Measurements from ENCODE around the gene KISS1R. TPM values are rescaled to one million over a fixed set of nuclear protein-coding genes. Genes with fewer than 3 reads are reported as not detected.

The KISS1R gene
- total and polyA plus RNA-seq, 2 of the 4 experiments (the other 2 are of a cell fraction), result not detected

- DNase-seq (no peak), ATAC-seq (ENCODE audit: low read depth) (no peak)
- ChIA-PET CTCF (no interaction called here), POLR2A (ENCODE audit: unreplicated experiment) (no interaction called here)
- Histone ChIP-seq H4K20me1 (ENCODE audit: insufficient read depth, low read length) (peaks cover 16% of the 10 kb centered on the region), H3K9me1 (ENCODE audit: insufficient read depth, low read length) (no peaks in the 10 kb centered on the region; the same call in 1 of the 2 replicates), H3K4me1 (ENCODE audit: control insufficient read depth, insufficient read depth, low read length) (peaks cover 22% of the 10 kb centered on the region), H3K27ac (ENCODE audit: insufficient read depth, low read length) (peak overlapping the region; percentile 73), H2BK15ac (ENCODE audit: low read depth, low read length) (peak overlapping the region; percentile 54; the same call in 1 of the 3 replicates), H3K79me1 (ENCODE audit: low read depth in 1 of 2, low read length in 2 of 2) (peaks cover 7 to 22% of the 10 kb centered on the region in 2 experiments; a peak in 2 of 4 replicates), H3K56ac (ENCODE audit: extremely low read depth, insufficient read depth, low read length) (no peak overlapping the region), H2AK9ac (replicated peaks; ENCODE audit: low read depth, low read length, poor library complexity) (peak overlapping the region; percentile 99), H4K5ac (ENCODE audit: low read depth, low read length) (peak overlapping the region; percentile 43), H2AK5ac (ENCODE audit: low read depth, low read length) (peak overlapping the region; percentile 98), H4K91ac (ENCODE audit: insufficient read depth, low read depth, low read length) (peak overlapping the region; percentile 97), H2BK5ac (ENCODE audit: low read depth, low read length, poor library complexity, severe bottlenecking) (peak overlapping the region; percentile 88), H3K4ac (ENCODE audit: low read depth, low read length) (peak overlapping the region; percentile 93), H3K14ac (replicated peaks; ENCODE audit: low read depth, low read length) (peak overlapping the region; percentile 62), H3K27me3 (ENCODE audit: control insufficient read depth, insufficient read depth, low read length) (no peaks in the 10 kb centered on the region), H2AFZ (replicated peaks; ENCODE audit: low read length, poor library complexity) (peak overlapping the region; percentile 72), H2BK120ac (ENCODE audit: low read depth, low read length) (peak overlapping the region; percentile 82), H3K23ac (ENCODE audit: low read depth, low read length) (no peak overlapping the region), H2BK20ac (ENCODE audit: low read depth, low read length) (peak overlapping the region; percentile 74), H3K4me3 (ENCODE audit: insufficient read depth, low read depth, low read length) (no peak overlapping the region), H3K18ac (ENCODE audit: low read depth, low read length) (peak overlapping the region; percentile 40; the same call in 1 of the 2 replicates), H3K9ac (ENCODE audit: low read depth, low read length) (no peak overlapping the region; the same call in 1 of the 2 replicates), H4K8ac (ENCODE audit: low read depth in 2 of 2, low read length in 2 of 2) (peak overlapping the region; percentile 12 to 90; a peak in 3 of 4 replicates), H3K36me3 (ENCODE audit: control insufficient read depth, insufficient read depth, low read length) (peaks cover 18% of the 10 kb centered on the region), H3K4me2 (ENCODE audit: low read depth, low read length) (peak overlapping the region; percentile 11; the same call in 1 of the 2 replicates), H3K9me3 (ENCODE audit: control insufficient read depth, insufficient read depth, low read length) (no peaks in the 10 kb centered on the region)
- in situ Hi-C loops (cut with MboI; ENCODE audit: low sequenced_read_pairs) (no loop called here), dilution Hi-C loops (cut with HindIII; ENCODE audit: low sequenced_read_pairs, unreplicated experiment) (no loop called here), intact Hi-C loops (cut with micrococcal nuclease) (loop anchor here (5.0 to 10.0 kb wide), 3 partner anchors 44 to 204 kb away; partner anchors contain the start of genes R3HDM4, RNF126 and WDR18)
- no TSS peak for BruUV-seq (replicated peaks)
- TF ChIP-seq CEBPB (IDR thresholded peaks at IDR 0.05; ENCODE audit: low read depth, low read length) (no peak), BHLHE40 (IDR thresholded peaks at IDR 0.05; ENCODE audit: low read depth, low read length) (no peak), RFX5 (IDR thresholded peaks at IDR 0.05; ENCODE audit: low read depth, low read length) (no peak), ELK1 (IDR thresholded peaks at IDR 0.05; ENCODE audit: borderline replicate concordance, low read depth, low read length) (no peak), SMC3 (IDR thresholded peaks at IDR 0.05; ENCODE audit: low read depth, low read length) (no peak), RCOR1 (IDR thresholded peaks at IDR 0.05; ENCODE audit: insufficient replicate concordance, low read length) (no peak), CHD1 (IDR thresholded peaks at IDR 0.05; ENCODE audit: low read depth, low read length) (no peak), FOS (IDR thresholded peaks at IDR 0.05; ENCODE audit: low read depth, low read length) (no peak), POLR2A (IDR thresholded peaks at IDR 0.05; ENCODE audit: low read depth, low read length) (no peak)
- 80% methylated on average over 15 of the region's 34 CpGs; no CpG with 5 or more reads in 1 of the 2 experiments for WGBS, 2 experiments (ENCODE audit: extremely low coverage in 2 of 2, insufficient read length in 1 of 2)
Measured at GRCh38 chr19:868458-869244, 48.5 kb upstream of the KISS1R start.

Data from IMR-90 (cell line).